Large intestine (tissue), 3 donors: ENCODE results near the gene MED13L. TPM values are rescaled to one million over a fixed set of nuclear protein-coding genes. Genes with fewer than 3 reads are reported as not detected.

ENCODE experiments used
- DNase-seq, 2 donors: peaks; one replicate each; pipeline versions ENCODE4 v3.0.0 to v3.0.0-alpha.2; 2013
- H3K27ac ChIP-seq: one replicate; pipeline ENCODE4 v1.5.1; 2013; ENCODE audit warnings: low read length
- H3K27me3 ChIP-seq: 2 replicates; pipeline ENCODE4 v1.6.1; 2013; ENCODE audit warnings: low read length; ENCODE audit not compliant: control insufficient read depth, insufficient read depth
- H3K36me3 ChIP-seq: 2 replicates; pipeline ENCODE4 v1.6.1; 2013; ENCODE audit warnings: low read length; ENCODE audit not compliant: control insufficient read depth, insufficient read depth
- H3K4me1 ChIP-seq: one replicate; pipeline ENCODE4 v1.6.1; 2013; ENCODE audit warnings: low read length; ENCODE audit not compliant: control insufficient read depth, insufficient read depth
- H3K4me3 ChIP-seq: one replicate; pipeline ENCODE4 v1.5.1; 2013; ENCODE audit warnings: low read length
- H3K9me3 ChIP-seq: one replicate; pipeline ENCODE4 v1.6.1; 2013; ENCODE audit warnings: mild to moderate bottlenecking, low read depth, low read length, moderate library complexity; ENCODE audit not compliant: control insufficient read depth
- WGBS: methylation state at CpG from one replicate; pipeline ENCODE4 v1.1.5; 2013; ENCODE audit warnings: low lambda C conversion rate; ENCODE audit not compliant: insufficient coverage; 5-methylcytosine and 5-hydroxymethylcytosine counted together
- polyA plus RNA-seq: library from polyadenylated mRNA; unstranded; fragments of 120-200 nt; gene quantifications from one replicate; pipeline ENCODE4 v1.2.1, GENCODE V29; 2013

MED13L gene
- polyA plus RNA-seq, 1 donor = 69.3 TPM

GRCh38 chr12:116099652-116100432 lies 177.7 kb downstream of the MED13L start:
- 94% methylated on average over 2 of the region's 6 CpGs for WGBS
- Histone ChIP-seq H3K4me1 (no peaks in the 10 kb centered on the region), H3K4me3 (no peak overlapping the region), H3K9me3 (no peaks in the 10 kb centered on the region), H3K36me3 (no peaks in the 10 kb centered on the region), H3K27me3 (no peaks in the 10 kb centered on the region), H3K27ac (no peak overlapping the region)
- no peak for DNase-seq

- H3K4me3 ChIP-seq = no peak overlapping the region
- no peak for DNase-seq
- H3K4me1 ChIP-seq = no peaks in the 10 kb centered on the region
- H3K9me3 ChIP-seq = no peaks in the 10 kb centered on the region
- H3K27me3 ChIP-seq = no peaks in the 10 kb centered on the region
- no peaks in the 10 kb centered on the region for H3K36me3 ChIP-seq
- WGBS = 100% methylated on average over 2 of the region's 5 CpGs
- no peak overlapping the region for H3K27ac ChIP-seq
These were observed 180.6 kb downstream of the MED13L start for GRCh38 chr12:116096874-116097273.

GRCh38 chr12:116094475-116094874 lies 183.0 kb downstream of the MED13L start:
- Histone ChIP-seq H3K36me3 (peaks cover 5% of the 10 kb centered on the region), H3K27ac (no peak overlapping the region), H3K4me1 (no peaks in the 10 kb centered on the region), H3K27me3 (no peaks in the 10 kb centered on the region), H3K4me3 (no peak overlapping the region), H3K9me3 (no peaks in the 10 kb centered on the region)
- DNase-seq = no peak

DNA sequence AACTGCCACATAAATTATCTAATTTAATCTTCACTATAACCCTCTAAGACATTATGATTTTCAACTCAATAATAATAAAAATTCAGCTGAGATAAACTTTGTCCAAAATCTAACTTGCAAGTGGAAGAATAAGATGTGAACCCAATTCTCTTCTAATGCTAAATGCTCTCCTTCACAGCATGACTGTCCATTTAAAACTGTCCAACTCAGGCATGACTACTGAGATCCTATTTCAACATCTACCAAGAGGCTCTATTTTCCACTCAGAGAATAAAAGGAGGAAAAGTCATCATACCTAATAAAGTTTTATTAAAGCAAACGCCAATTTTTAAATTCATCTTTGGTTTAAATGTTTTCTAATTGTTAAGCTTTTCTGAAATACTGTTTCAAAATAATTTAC lies 183.6 kb downstream of the MED13L start:
- Histone ChIP-seq H3K36me3 (peaks cover 5% of the 10 kb centered on the region), H3K4me1 (no peaks in the 10 kb centered on the region), H3K9me3 (no peaks in the 10 kb centered on the region), H3K27me3 (no peaks in the 10 kb centered on the region), H3K27ac (no peak overlapping the region), H3K4me3 (no peak overlapping the region)
- WGBS = 100% methylated on average over 1 of the region's 1 CpG
- DNase-seq = no peak

DNA sequence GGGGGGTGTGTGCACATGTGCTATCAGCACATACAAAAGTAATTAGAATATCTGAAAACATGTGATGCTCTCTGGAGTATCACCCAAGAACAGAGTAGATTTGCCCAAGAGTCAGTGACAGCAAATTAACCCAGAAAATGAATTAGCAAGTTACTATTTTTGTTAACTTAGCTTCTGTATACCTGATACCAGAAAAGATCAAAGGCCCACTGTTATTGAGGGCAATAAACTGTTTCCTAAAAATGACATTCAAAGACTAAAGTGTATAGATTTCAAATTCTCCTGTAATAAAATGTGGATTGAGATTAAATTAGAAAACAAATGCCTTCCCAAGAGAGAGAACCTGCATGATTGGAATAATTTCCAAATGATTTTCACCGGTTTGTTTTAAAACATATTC lies 184.7 kb downstream of the MED13L start:
- WGBS = 100% methylated on average over 1 of the region's 1 CpG
- Histone ChIP-seq H3K27me3 (no peaks in the 10 kb centered on the region), H3K4me3 (no peak overlapping the region), H3K36me3 (peaks cover 5% of the 10 kb centered on the region), H3K27ac (no peak overlapping the region), H3K9me3 (peaks cover 3% of the 10 kb centered on the region), H3K4me1 (no peaks in the 10 kb centered on the region)
- DNase-seq = no peak

- no peak overlapping the region for H3K4me3 ChIP-seq
- peaks cover 3% of the 10 kb centered on the region for H3K9me3 ChIP-seq
- H3K27me3 ChIP-seq = no peaks in the 10 kb centered on the region
- H3K36me3 ChIP-seq = peaks cover 5% of the 10 kb centered on the region
- WGBS = 89% methylated on average over 1 of the region's 3 CpGs
- DNase-seq = no peak
- no peaks in the 10 kb centered on the region for H3K4me1 ChIP-seq
- H3K27ac ChIP-seq = no peak overlapping the region
These were observed 185.3 kb downstream of the MED13L start for GRCh38 chr12:116092162-116092561.

GRCh38 chr12:116091579-116091978 lies 185.9 kb downstream of the MED13L start:
- no peak overlapping the region for H3K4me3 ChIP-seq
- DNase-seq = no peak
- H3K27ac ChIP-seq = no peak overlapping the region
- no peaks in the 10 kb centered on the region for H3K27me3 ChIP-seq
- no peaks in the 10 kb centered on the region for H3K4me1 ChIP-seq
- H3K36me3 ChIP-seq = peaks cover 5% of the 10 kb centered on the region
- peaks cover 3% of the 10 kb centered on the region for H3K9me3 ChIP-seq

- no peak for DNase-seq
- peaks cover 5% of the 10 kb centered on the region for H3K36me3 ChIP-seq
- H3K9me3 ChIP-seq = peaks cover 3% of the 10 kb centered on the region
- H3K4me1 ChIP-seq = no peaks in the 10 kb centered on the region
- H3K27ac ChIP-seq = no peak overlapping the region
- no peak overlapping the region for H3K4me3 ChIP-seq
- no peaks in the 10 kb centered on the region for H3K27me3 ChIP-seq
- whole genome bisulfite sequencing = 100% methylated on average over 2 of the region's 4 CpGs
These were observed 187.0 kb downstream of the MED13L start for GRCh38 chr12:116090516-116090915.

GRCh38 chr12:116089080-116089479 lies 188.4 kb downstream of the MED13L start:
- Histone ChIP-seq H3K36me3 (peaks cover 5% of the 10 kb centered on the region), H3K4me1 (no peaks in the 10 kb centered on the region), H3K27me3 (no peaks in the 10 kb centered on the region), H3K9me3 (peaks cover 3% of the 10 kb centered on the region), H3K27ac (no peak overlapping the region), H3K4me3 (no peak overlapping the region)
- 100% methylated on average over 1 of the region's 3 CpGs for WGBS
- DNase-seq = no peak

- Histone ChIP-seq H3K9me3 (peaks cover 3% of the 10 kb centered on the region), H3K4me1 (no peaks in the 10 kb centered on the region), H3K4me3 (no peak overlapping the region), H3K27ac (no peak overlapping the region), H3K36me3 (peaks cover 5% of the 10 kb centered on the region), H3K27me3 (no peaks in the 10 kb centered on the region)
- WGBS = no CpG with 5 or more reads among the region's 1 CpG
- no peak for DNase-seq
These were observed 189.5 kb downstream of the MED13L start for GRCh38 chr12:116087962-116088361.

DNA sequence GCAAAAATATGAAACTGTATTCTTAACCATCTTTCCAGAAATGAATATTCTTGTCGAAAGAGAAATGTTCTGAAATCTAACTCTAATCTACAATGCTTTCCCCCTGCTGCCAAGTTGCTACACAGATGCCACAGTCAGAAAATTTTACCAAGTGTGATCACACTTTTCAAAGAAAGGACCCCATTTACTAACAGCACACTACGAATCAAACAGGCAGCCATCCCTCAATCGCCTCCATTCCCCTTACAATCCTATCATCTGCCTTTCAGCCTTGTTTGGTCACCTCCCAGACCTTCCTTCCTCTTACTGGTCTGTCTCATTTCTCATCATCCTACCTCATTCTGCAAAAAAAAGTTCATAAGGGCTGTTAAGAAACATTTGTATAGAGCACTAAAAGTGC lies 190.1 kb downstream of the MED13L start:
- Histone ChIP-seq H3K27me3 (no peaks in the 10 kb centered on the region), H3K9me3 (peaks cover 3% of the 10 kb centered on the region), H3K4me3 (no peak overlapping the region), H3K27ac (no peak overlapping the region), H3K36me3 (peaks cover 5% of the 10 kb centered on the region), H3K4me1 (no peaks in the 10 kb centered on the region)
- DNase-seq = no peak
- WGBS = 75% methylated on average over 2 of the region's 3 CpGs
